ENCODE measurements around the gene SMYD3. TPM values are rescaled to one million over a fixed set of nuclear protein-coding genes. Genes with fewer than 3 reads are reported as not detected.
A peak's percentile ranks its signal among the peaks of the same experiment; 100 is the strongest.

SMYD3 gene
- total and polyA plus RNA-seq, 10 of the 15 experiments (the other 5 are each of a cell fraction or from before 2014, with no cell fraction given) = 18.3 to 54.0 (median 24.8) TPM

GRCh38 chr1:246329900-246330299, 177.2 kb downstream of the SMYD3 start (continued):
- TF ChIP-seq SMAD1 (IDR thresholded peaks at IDR 0.05; ENCODE audit: low read depth, partially characterized antibody) (peak; percentile 29), STAT1 (conservative IDR thresholded peaks at IDR 0.05) (no peak), CUX1 (IDR thresholded peaks at IDR 0.05; ENCODE audit: insufficient replicate concordance, low read depth, low read length) (no peak), CHD2 (IDR thresholded peaks at IDR 0.05; ENCODE audit: borderline replicate concordance, low read depth, low read length) (no peak), RAD21 (IDR thresholded peaks at IDR 0.05; ENCODE audit: insufficient read depth, low read depth, low read length) (no peak), ZNF24 (IDR thresholded peaks at IDR 0.05) (no peak), HCFC1 (IDR thresholded peaks at IDR 0.05; ENCODE audit: low read length) (no peak), ZNF622 (IDR thresholded peaks at IDR 0.05) (no peak), RCOR1 (conservative IDR thresholded peaks at IDR 0.05; ENCODE audit: low read depth, low read length) (0 out of 2 replicates have a peak, but pooled peaks have one; percentile 32), MEF2A (IDR thresholded peaks at IDR 0.05; ENCODE audit: insufficient read depth, low read depth, low read length) (0 out of 2 replicates have a peak, but pooled peaks have one; percentile 27), SIX5 (IDR thresholded peaks at IDR 0.05; ENCODE audit: low read depth, low read length, severe bottlenecking) (no peak), IKZF1 (conservative IDR thresholded peaks at IDR 0.05) (peak; percentile 86), HDAC6 (IDR thresholded peaks at IDR 0.05; ENCODE audit: unreplicated experiment) (no peak), ZBTB33 (IDR thresholded peaks at IDR 0.05) (no peak), SREBF1 (IDR thresholded peaks at IDR 0.05; ENCODE audit: low read length) (no peak), IRF4 (IDR thresholded peaks at IDR 0.05; ENCODE audit: low read depth, low read length) (peak; percentile 83)
- TF ChIP-seq, protein P1, sequence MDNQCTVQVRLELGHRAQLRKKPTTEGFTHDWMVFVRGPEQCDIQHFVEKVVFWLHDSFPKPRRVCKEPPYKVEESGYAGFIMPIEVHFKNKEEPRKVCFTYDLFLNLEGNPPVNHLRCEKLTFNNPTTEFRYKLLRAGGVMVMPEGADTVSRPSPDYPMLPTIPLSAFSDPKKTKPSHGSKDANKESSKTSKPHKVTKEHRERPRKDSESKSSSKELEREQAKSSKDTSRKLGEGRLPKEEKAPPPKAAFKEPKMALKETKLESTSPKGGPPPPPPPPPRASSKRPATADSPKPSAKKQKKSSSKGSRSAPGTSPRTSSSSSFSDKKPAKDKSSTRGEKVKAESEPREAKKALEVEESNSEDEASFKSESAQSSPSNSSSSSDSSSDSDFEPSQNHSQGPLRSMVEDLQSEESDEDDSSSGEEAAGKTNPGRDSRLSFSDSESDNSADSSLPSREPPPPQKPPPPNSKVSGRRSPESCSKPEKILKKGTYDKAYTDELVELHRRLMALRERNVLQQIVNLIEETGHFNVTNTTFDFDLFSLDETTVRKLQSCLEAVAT (IDR thresholded peaks at IDR 0.05) = no peak
- TF ChIP-seq, protein P2, sequence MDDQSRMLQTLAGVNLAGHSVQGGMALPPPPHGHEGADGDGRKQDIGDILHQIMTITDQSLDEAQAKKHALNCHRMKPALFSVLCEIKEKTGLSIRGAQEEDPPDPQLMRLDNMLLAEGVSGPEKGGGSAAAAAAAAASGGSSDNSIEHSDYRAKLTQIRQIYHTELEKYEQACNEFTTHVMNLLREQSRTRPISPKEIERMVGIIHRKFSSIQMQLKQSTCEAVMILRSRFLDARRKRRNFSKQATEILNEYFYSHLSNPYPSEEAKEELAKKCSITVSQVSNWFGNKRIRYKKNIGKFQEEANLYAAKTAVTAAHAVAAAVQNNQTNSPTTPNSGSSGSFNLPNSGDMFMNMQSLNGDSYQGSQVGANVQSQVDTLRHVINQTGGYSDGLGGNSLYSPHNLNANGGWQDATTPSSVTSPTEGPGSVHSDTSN (IDR thresholded peaks at IDR 0.05; ENCODE audit: insufficient replicate concordance, low read depth, low read length) = peak; percentile 18
- TF ChIP-seq, protein P3, sequence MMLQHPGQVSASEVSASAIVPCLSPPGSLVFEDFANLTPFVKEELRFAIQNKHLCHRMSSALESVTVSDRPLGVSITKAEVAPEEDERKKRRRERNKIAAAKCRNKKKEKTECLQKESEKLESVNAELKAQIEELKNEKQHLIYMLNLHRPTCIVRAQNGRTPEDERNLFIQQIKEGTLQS (IDR thresholded peaks at IDR 0.05; ENCODE audit: borderline replicate concordance, extremely low read depth, low read depth, low read length) = no peak
